ENCODE data around the gene RRBP1. TPM values are rescaled to one million over a fixed set of nuclear protein-coding genes. Genes with fewer than 3 reads are reported as not detected.

Gene RRBP1
- total and polyA plus RNA-seq, 2 of the 4 experiments (the other 2 are of a cell fraction): 90.2 to 136 TPM

- Histone ChIP-seq H3K23ac (ENCODE audit: low read depth, low read length) (no peak overlapping the region), H3K14ac (replicated peaks; ENCODE audit: low read depth, low read length) (no peak overlapping the region), H3K4me3 (ENCODE audit: insufficient read depth, low read depth, low read length) (no peak overlapping the region), H3K9me3 (ENCODE audit: control insufficient read depth, insufficient read depth, low read length) (no peaks in the 10 kb centered on the region), H2BK15ac (ENCODE audit: low read depth, low read length) (no peak overlapping the region), H3K27me3 (ENCODE audit: control insufficient read depth, insufficient read depth, low read length) (no peaks in the 10 kb centered on the region), H2BK20ac (ENCODE audit: low read depth, low read length) (no peak overlapping the region), H4K5ac (ENCODE audit: low read depth, low read length) (no peak overlapping the region), H2AK5ac (ENCODE audit: low read depth, low read length) (no peak overlapping the region), H2BK120ac (ENCODE audit: low read depth, low read length) (no peak overlapping the region), H3K4me2 (ENCODE audit: low read depth, low read length) (no peak overlapping the region), H3K79me1 (ENCODE audit: low read depth in 1 of 2, low read length in 2 of 2) (peaks cover 0 to 59% of the 10 kb centered on the region in 2 experiments; a peak in 3 of 4 replicates), H3K18ac (ENCODE audit: low read depth, low read length) (no peak overlapping the region), H3K9me1 (ENCODE audit: insufficient read depth, low read length) (peaks cover 14% of the 10 kb centered on the region), H4K8ac (ENCODE audit: low read depth in 2 of 2, low read length in 2 of 2) (no peak overlapping the region), H3K27ac (ENCODE audit: insufficient read depth, low read length) (no peak overlapping the region), H3K9ac (ENCODE audit: low read depth, low read length) (no peak overlapping the region), H3K56ac (ENCODE audit: extremely low read depth, insufficient read depth, low read length) (no peak overlapping the region), H2BK5ac (ENCODE audit: low read depth, low read length, poor library complexity, severe bottlenecking) (no peak overlapping the region), H3K4me1 (ENCODE audit: control insufficient read depth, insufficient read depth, low read length) (peaks cover 9% of the 10 kb centered on the region), H2AFZ (replicated peaks; ENCODE audit: low read length, poor library complexity) (no peak overlapping the region), H4K20me1 (ENCODE audit: insufficient read depth, low read length) (peaks cover 96% of the 10 kb centered on the region), H3K36me3 (ENCODE audit: control insufficient read depth, insufficient read depth, low read length) (peaks cover 7% of the 10 kb centered on the region), H4K91ac (ENCODE audit: insufficient read depth, low read depth, low read length) (no peak overlapping the region), H3K4ac (ENCODE audit: low read depth, low read length) (no peak overlapping the region), H2AK9ac (replicated peaks; ENCODE audit: low read depth, low read length, poor library complexity) (no peak overlapping the region)
- no TSS peak for BruUV-seq (replicated peaks)
- ATAC-seq (ENCODE audit: low read depth) (no peak), DNase-seq (no peak)
- dilution Hi-C loops (cut with HindIII; ENCODE audit: low sequenced_read_pairs, unreplicated experiment) (no loop called here), in situ Hi-C loops (cut with MboI; ENCODE audit: low sequenced_read_pairs) (no loop called here), intact Hi-C loops (cut with micrococcal nuclease) (no loop called here)
- no peak for TF ChIP-seq BHLHE40 (IDR thresholded peaks at IDR 0.05; ENCODE audit: low read depth, low read length)
- TF ChIP-seq RCOR1 (IDR thresholded peaks at IDR 0.05; ENCODE audit: insufficient replicate concordance, low read length): no peak
- no peak for TF ChIP-seq MAFK (IDR thresholded peaks at IDR 0.05; ENCODE audit: low read depth, low read length)
- no peak for TF ChIP-seq RAD21 (IDR thresholded peaks at IDR 0.05; ENCODE audit: low read length)
- TF ChIP-seq MAZ (IDR thresholded peaks at IDR 0.05; ENCODE audit: borderline replicate concordance, low read depth, low read length): no peak
- no peak for TF ChIP-seq NFE2L2 (IDR thresholded peaks at IDR 0.05; ENCODE audit: low read depth, low read length)
- TF ChIP-seq CHD1 (IDR thresholded peaks at IDR 0.05; ENCODE audit: low read depth, low read length): no peak
- no peak for TF ChIP-seq RFX5 (IDR thresholded peaks at IDR 0.05; ENCODE audit: low read depth, low read length)
- no peak for TF ChIP-seq ELK1 (IDR thresholded peaks at IDR 0.05; ENCODE audit: borderline replicate concordance, low read depth, low read length)
- TF ChIP-seq CEBPB (IDR thresholded peaks at IDR 0.05; ENCODE audit: low read depth, low read length): no peak
- TF ChIP-seq CTCF (conservative IDR thresholded peaks at IDR 0.05; ENCODE audit: low read depth, low read length): no peak
- no peak for TF ChIP-seq POLR2A (IDR thresholded peaks at IDR 0.05; ENCODE audit: low read depth, low read length)
- TF ChIP-seq USF2 (IDR thresholded peaks at IDR 0.05; ENCODE audit: low read depth, low read length): no peak
- TF ChIP-seq SMC3 (IDR thresholded peaks at IDR 0.05; ENCODE audit: low read depth, low read length): no peak
- TF ChIP-seq MXI1 (IDR thresholded peaks at IDR 0.05; ENCODE audit: borderline replicate concordance, low read depth, low read length): no peak
- TF ChIP-seq FOS (IDR thresholded peaks at IDR 0.05; ENCODE audit: low read depth, low read length): no peak
- ChIA-PET POLR2A (ENCODE audit: unreplicated experiment) (no interaction called here), CTCF (interaction anchor here (1.3 kb wide), 1 partner anchor 30 kb away, joined by 4 read pairs; no protein-coding TSS in a partner anchor)
- WGBS, 2 experiments (ENCODE audit: extremely low coverage in 2 of 2, insufficient read length in 1 of 2): no CpG with 5 or more reads among the region's 1 CpG
Measured at GRCh38 chr20:17587148-17587547, 94.9 kb downstream of the RRBP1 start.
